ENCODE data around the gene ZYX.

DNA sequence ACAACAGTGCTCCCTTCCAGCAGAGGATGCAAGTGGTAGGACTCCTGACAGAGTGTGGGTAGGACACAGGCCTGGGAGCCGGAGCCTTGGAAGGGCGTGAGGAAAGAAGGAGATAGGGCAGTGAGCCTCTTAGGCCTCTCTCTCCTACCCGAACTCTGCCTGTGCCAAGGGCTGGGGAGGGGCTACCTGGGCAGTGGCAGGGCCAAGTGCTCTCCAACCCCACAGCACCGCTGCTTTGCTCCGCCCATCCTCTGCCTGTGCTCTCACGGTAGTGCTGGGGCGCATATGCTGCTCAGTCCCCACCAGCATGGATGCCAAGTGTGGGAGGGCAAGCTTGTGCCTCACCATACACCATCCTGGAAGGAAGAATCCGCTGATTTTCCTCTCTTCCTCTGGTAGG is 26.2 kb upstream of the ZYX start:
- TF ChIP-seq, protein P1, sequence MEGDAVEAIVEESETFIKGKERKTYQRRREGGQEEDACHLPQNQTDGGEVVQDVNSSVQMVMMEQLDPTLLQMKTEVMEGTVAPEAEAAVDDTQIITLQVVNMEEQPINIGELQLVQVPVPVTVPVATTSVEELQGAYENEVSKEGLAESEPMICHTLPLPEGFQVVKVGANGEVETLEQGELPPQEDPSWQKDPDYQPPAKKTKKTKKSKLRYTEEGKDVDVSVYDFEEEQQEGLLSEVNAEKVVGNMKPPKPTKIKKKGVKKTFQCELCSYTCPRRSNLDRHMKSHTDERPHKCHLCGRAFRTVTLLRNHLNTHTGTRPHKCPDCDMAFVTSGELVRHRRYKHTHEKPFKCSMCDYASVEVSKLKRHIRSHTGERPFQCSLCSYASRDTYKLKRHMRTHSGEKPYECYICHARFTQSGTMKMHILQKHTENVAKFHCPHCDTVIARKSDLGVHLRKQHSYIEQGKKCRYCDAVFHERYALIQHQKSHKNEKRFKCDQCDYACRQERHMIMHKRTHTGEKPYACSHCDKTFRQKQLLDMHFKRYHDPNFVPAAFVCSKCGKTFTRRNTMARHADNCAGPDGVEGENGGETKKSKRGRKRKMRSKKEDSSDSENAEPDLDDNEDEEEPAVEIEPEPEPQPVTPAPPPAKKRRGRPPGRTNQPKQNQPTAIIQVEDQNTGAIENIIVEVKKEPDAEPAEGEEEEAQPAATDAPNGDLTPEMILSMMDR (IDR thresholded peaks at IDR 0.05) = no peak
- TF ChIP-seq POLR2AphosphoS5 (IDR thresholded peaks at IDR 0.05) (no peak), POLR2A (IDR thresholded peaks at IDR 0.05) (no peak), EP300 (IDR thresholded peaks at IDR 0.05) (no peak)

Data from gastroesophageal sphincter (tissue), 3 donors.